PFSK-1 (cell line): ENCODE measurements around the gene FBLIM1.

Source experiments
- FOXP2 ChIP-seq: optimal IDR thresholded peaks from 2 replicates; pipeline ENCODE3; 2011; ENCODE audit warnings: borderline replicate concordance, control low read depth, inconsistent platforms; ENCODE audit not compliant: insufficient read depth; ENCODE audit errors: extremely low read length, extremely low read depth
- POLR2AphosphoS5 ChIP-seq: IDR thresholded peaks from 2 replicates; pipeline ENCODE4 v1.6.1; 2012; ENCODE audit warnings: low read depth, mild to moderate bottlenecking, control low read depth, low read length, moderate library complexity
- REST ChIP-seq, 2 experiments: IDR thresholded peaks; 2 replicates each; pipeline versions ENCODE4 v1.6.1 to v1.8.0; 2011 to 2012; ENCODE audit warnings: low read depth in 2 of 2, low read length in 2 of 2, control low read depth in 1 of 2, inconsistent platforms in 1 of 2, mild to moderate bottlenecking in 1 of 2, moderate library complexity in 1 of 2; ENCODE audit not compliant: insufficient read depth in 1 of 2
- SIN3A ChIP-seq: IDR thresholded peaks from 2 replicates; pipeline ENCODE4 v1.6.1; 2012; ENCODE audit warnings: mild to moderate bottlenecking, low read length, moderate library complexity, borderline replicate concordance; ENCODE audit not compliant: insufficient read depth
- TAF1 ChIP-seq: IDR thresholded peaks from 2 replicates; pipeline ENCODE4 v1.6.1; 2012; ENCODE audit warnings: low read length, control low read depth, borderline replicate concordance; ENCODE audit not compliant: insufficient read depth

- TF ChIP-seq POLR2AphosphoS5 (no peak), SIN3A (no peak), TAF1 (no peak), REST (IDR thresholded peaks at IDR 0.05; ENCODE audit: insufficient read depth in 1 of 2, low read depth in 2 of 2, low read length in 2 of 2) (no peak), FOXP2 (no peak)
These were observed 2.1 kb downstream of the FBLIM1 start for GRCh38 chr1:15760520-15761211.
